Keratinocyte (primary cell): ENCODE measurements around the gene DDX39B. TPM values are rescaled to one million over a fixed set of nuclear protein-coding genes. Genes with fewer than 3 reads are reported as not detected.

Source experiments
- DNase-seq: peaks from one replicate; pipeline ENCODE4 v3.0.0-alpha.2; 2011; ENCODE audit warnings: low read depth, missing footprints, low spot score
- FAIRE-seq: peaks from 2 replicates; lab custom pipeline; 2011; peaks lifted over from hg19 to GRCh38; lab: Jason Lieb, UNC
- H2AFZ ChIP-seq: 2 replicates; pipeline ENCODE4 v1.6.0; 2012; ENCODE audit warnings: low read length, control low read depth, inconsistent platforms; ENCODE audit not compliant: control insufficient read depth
- H3K27ac ChIP-seq: 2 replicates; pipeline ENCODE4 v1.5.1; 2011; ENCODE audit warnings: low read length; ENCODE audit not compliant: control insufficient read depth, insufficient read depth
- H3K27me3 ChIP-seq: 3 replicates; pipeline ENCODE4 v1.6.0; 2011; ENCODE audit warnings: low read length; ENCODE audit not compliant: control insufficient read depth, insufficient read depth; ENCODE audit errors: extremely low read depth
- H3K36me3 ChIP-seq, 2 experiments: 2 replicates in 1 of 2; 3 replicates in 1 of 2; pipeline ENCODE4 v1.5.1; 2011; ENCODE audit warnings: low read length in 2 of 2, mild to moderate bottlenecking in 1 of 2; ENCODE audit not compliant: control insufficient read depth in 2 of 2, insufficient read depth in 2 of 2; ENCODE audit errors: extremely low read depth in 1 of 2
- H3K4me1 ChIP-seq: 3 replicates; pipeline ENCODE4 v1.5.1; 2011; ENCODE audit warnings: low read length; ENCODE audit not compliant: control insufficient read depth, insufficient read depth; ENCODE audit errors: extremely low read depth
- H3K4me2 ChIP-seq: 3 replicates; pipeline ENCODE4 v1.6.0; 2011; ENCODE audit warnings: low read depth, low read length; ENCODE audit not compliant: control insufficient read depth, insufficient read depth; ENCODE audit errors: extremely low read depth
- H3K4me3 ChIP-seq, 3 experiments: fragments of 200-600 bp in 1 of 3; sonication (generic) in 1 of 3; 2 replicates in 2 of 3; 3 replicates in 1 of 3; pipeline ENCODE4 v1.5.1; 2011 to 2016; ENCODE audit warnings: low read length in 3 of 3, mild to moderate bottlenecking in 3 of 3, control low read depth in 2 of 3, inconsistent platforms in 1 of 3, low read depth in 1 of 3, mixed read lengths in 1 of 3, mixed run types in 1 of 3, moderate library complexity in 1 of 3; ENCODE audit not compliant: control insufficient read depth in 2 of 3, insufficient read depth in 2 of 3; ENCODE audit errors: extremely low read depth in 1 of 3
- H3K79me2 ChIP-seq: 2 replicates; pipeline ENCODE4 v1.6.0; 2012; ENCODE audit warnings: low read length; ENCODE audit not compliant: control insufficient read depth, insufficient read depth
- H3K9ac ChIP-seq: 3 replicates; pipeline ENCODE4 v1.6.0; 2011; ENCODE audit warnings: low read length; ENCODE audit not compliant: control insufficient read depth, insufficient read depth; ENCODE audit errors: extremely low read depth
- H3K9me1 ChIP-seq: 3 replicates; pipeline ENCODE4 v1.6.0; 2011; ENCODE audit warnings: low read length; ENCODE audit not compliant: control insufficient read depth, insufficient read depth; ENCODE audit errors: extremely low read depth
- H3K9me3 ChIP-seq: 2 replicates; pipeline ENCODE4 v1.5.1; 2012; ENCODE audit warnings: low read depth, low read length; ENCODE audit not compliant: control insufficient read depth
- H4K20me1 ChIP-seq: 3 replicates; pipeline ENCODE4 v1.6.0; 2011; ENCODE audit warnings: low read length; ENCODE audit not compliant: control insufficient read depth, insufficient read depth; ENCODE audit errors: extremely low read depth
- EZH2 ChIP-seq: IDR thresholded peaks from one replicate; pipeline ENCODE4 v1.6.1; 2012; ENCODE audit warnings: inconsistent platforms, mild to moderate bottlenecking, low read length, moderate library complexity
- dilution Hi-C: fragments of 300-500 bp; cut with MboI; formaldehyde crosslinking; loops from one replicate; pipeline ENCODE4 v1.7.0; 2020; ENCODE audit warnings: low sequenced_read_pairs; ENCODE audit not compliant: extremely low pct_ligation_motif_present
- polyA plus RNA-seq, 5 experiments: library from polyadenylated mRNA; depleted of rRNA in 3 of 5; stranded (reverse) in 3 of 5; stranded (forward) in 1 of 5; unstranded in 1 of 5; fragments of >200 nt; gene quantifications; 1 replicate in 1 of 5; 2 replicates in 3 of 5; 3 replicates in 1 of 5; pipeline versions ENCODE4 v1.2.1 to v1.2.3, GENCODE V29; 2011 to 2012; ENCODE audit warnings: missing spikeins in 2 of 5, low read depth in 1 of 5, low replicate concordance in 1 of 5
- TF ChIP-seq, protein P1 (sequence below), 3 experiments: IDR thresholded peaks in 1 of 3; conservative IDR thresholded peaks in 1 of 3; optimal IDR thresholded peaks in 1 of 3; 2 replicates in 2 of 3; 3 replicates in 1 of 3; pipeline versions ENCODE3 to v1.5.1; 2011; ENCODE audit warnings: low read length in 3 of 3, mild to moderate bottlenecking in 3 of 3, moderate library complexity in 2 of 3, control low read depth in 1 of 3, inconsistent platforms in 1 of 3; ENCODE audit not compliant: insufficient read depth in 2 of 3; ENCODE audit errors: extremely low read depth in 1 of 3

The DDX39B gene
- polyA plus RNA-seq, 1 donor (not counting 4 experiments of a cell fraction or from before 2014, with no cell fraction given) = 314 TPM

DNA sequence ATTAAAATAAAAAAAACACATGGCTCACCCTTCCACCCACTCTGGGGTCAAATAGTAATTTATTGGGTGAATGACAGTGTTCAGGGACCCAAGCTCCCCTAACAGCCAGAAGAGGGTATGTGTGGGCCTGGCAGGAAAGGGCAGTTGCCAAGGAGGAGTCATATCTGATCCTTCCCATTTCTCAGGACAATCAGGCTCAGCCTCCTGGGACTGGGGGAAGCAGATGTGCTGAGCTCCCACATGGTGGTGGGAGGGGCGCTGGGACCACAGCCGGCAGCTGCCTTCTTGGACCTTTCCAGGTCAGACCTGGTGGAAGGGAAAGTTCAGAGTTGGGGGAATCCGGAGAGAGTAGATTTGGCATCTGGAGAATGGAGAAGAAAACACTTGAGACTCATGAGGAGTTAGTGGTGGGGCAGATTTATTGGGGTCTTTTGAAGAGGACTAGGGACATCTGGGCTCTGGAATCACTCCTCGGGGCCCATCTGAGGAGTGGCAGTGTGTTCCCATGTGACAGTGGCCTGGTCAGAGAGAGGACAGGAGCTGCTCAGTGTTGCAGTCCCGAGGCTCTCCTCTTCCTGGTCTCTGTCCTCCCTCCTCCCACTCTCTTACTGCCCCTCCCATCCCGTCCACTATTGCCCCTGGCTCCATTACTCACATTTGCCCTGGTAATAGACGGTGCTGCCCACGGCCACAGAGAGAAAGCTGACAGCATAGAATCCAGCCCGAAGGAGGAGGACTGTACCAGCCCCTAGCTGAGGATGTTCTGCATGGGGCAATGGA is 47.3 kb upstream of the DDX39B start:
- no peak overlapping the region for H3K9ac ChIP-seq
- H3K4me3 ChIP-seq = no peak overlapping the region
- H3K79me2 ChIP-seq = no peaks in the 10 kb centered on the region
- no peak overlapping the region for H3K27ac ChIP-seq
- dilution Hi-C loops = no loop called here
- no peaks in the 10 kb centered on the region for H3K9me3 ChIP-seq
- no peaks in the 10 kb centered on the region for H3K9me1 ChIP-seq
- DNase-seq = no peak
- H2AFZ ChIP-seq = no peak overlapping the region
- no peak overlapping the region for H3K4me2 ChIP-seq
- H4K20me1 ChIP-seq = no peaks in the 10 kb centered on the region
- H3K4me1 ChIP-seq = no peaks in the 10 kb centered on the region
- FAIRE-seq = no peak
- no peaks in the 10 kb centered on the region for H3K36me3 ChIP-seq
- TF ChIP-seq EZH2 = no peak
- TF ChIP-seq, protein P1, sequence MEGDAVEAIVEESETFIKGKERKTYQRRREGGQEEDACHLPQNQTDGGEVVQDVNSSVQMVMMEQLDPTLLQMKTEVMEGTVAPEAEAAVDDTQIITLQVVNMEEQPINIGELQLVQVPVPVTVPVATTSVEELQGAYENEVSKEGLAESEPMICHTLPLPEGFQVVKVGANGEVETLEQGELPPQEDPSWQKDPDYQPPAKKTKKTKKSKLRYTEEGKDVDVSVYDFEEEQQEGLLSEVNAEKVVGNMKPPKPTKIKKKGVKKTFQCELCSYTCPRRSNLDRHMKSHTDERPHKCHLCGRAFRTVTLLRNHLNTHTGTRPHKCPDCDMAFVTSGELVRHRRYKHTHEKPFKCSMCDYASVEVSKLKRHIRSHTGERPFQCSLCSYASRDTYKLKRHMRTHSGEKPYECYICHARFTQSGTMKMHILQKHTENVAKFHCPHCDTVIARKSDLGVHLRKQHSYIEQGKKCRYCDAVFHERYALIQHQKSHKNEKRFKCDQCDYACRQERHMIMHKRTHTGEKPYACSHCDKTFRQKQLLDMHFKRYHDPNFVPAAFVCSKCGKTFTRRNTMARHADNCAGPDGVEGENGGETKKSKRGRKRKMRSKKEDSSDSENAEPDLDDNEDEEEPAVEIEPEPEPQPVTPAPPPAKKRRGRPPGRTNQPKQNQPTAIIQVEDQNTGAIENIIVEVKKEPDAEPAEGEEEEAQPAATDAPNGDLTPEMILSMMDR (optimal IDR thresholded peaks at IDR 0.05 in 1 of 3, IDR thresholded peaks at IDR 0.05 in 1 of 3, conservative IDR thresholded peaks at IDR 0.05 in 1 of 3; ENCODE audit: extremely low read depth in 1 of 3, insufficient read depth in 2 of 3, low read length in 3 of 3) = no peak
- H3K27me3 ChIP-seq = peaks cover 3% of the 10 kb centered on the region

DNA sequence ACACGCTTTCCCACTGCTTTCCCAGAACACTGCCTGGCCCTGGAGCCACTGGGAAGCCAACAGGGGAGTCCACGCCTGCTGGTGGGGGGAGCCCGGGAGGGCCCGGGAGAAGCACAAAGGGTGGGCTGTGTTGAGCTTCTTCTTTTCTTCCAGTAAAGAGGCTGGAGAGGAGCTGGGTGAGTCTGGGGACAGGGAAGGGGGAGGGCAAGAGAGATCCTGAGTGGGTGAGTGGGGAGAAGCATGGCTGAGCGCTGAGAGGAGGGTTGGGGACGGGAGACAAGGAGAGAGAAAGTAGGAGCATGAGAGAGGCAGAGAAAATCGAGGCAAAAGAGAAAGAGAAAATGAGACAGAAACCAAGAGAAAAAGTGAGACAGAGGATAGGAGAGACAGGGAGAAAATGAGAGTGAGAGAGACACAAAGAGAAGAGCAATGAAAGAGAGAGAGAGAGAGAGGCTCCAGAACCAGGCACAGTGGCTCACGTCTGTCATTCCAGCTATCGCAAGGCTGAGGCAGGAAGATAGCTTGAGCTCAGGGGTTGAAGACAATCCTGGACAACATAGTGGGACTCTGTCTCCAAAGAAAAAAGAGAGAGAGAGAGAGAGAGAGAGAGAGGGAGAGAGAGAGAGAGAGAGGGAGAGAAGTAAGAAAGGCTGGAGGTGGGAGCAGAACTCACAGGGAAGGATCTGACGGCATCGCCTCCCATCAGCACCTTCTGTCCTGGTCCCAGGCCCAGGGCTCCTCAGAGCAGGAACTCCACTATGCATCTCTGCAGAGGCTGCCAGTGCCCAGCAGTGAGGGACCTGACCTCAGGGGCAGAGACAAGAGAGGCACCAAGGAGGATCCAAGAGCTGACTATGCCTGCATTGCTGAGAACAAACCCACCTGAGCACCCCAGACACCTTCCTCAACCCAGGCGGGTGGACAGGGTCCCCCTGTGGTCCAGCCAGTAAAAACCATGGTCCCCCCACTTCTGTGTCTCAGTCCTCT is 46.3 kb upstream of the DDX39B start:
- H4K20me1 ChIP-seq = no peaks in the 10 kb centered on the region
- no peaks in the 10 kb centered on the region for H3K79me2 ChIP-seq
- no peak overlapping the region for H2AFZ ChIP-seq
- TF ChIP-seq, protein P1 (optimal IDR thresholded peaks at IDR 0.05 in 1 of 3, IDR thresholded peaks at IDR 0.05 in 1 of 3, conservative IDR thresholded peaks at IDR 0.05 in 1 of 3; ENCODE audit: extremely low read depth in 1 of 3, insufficient read depth in 2 of 3, low read length in 3 of 3) = no peak
- no peak for TF ChIP-seq EZH2
- no peaks in the 10 kb centered on the region for H3K9me1 ChIP-seq
- dilution Hi-C loops = no loop called here
- no peak overlapping the region for H3K27ac ChIP-seq
- H3K9ac ChIP-seq = no peak overlapping the region
- no peaks in the 10 kb centered on the region for H3K36me3 ChIP-seq
- no peak overlapping the region for H3K4me2 ChIP-seq
- H3K27me3 ChIP-seq = peaks cover 3% of the 10 kb centered on the region
- DNase-seq (no peak), FAIRE-seq (no peak)
- H3K4me3 ChIP-seq = no peak overlapping the region
- H3K9me3 ChIP-seq = no peaks in the 10 kb centered on the region
- no peaks in the 10 kb centered on the region for H3K4me1 ChIP-seq
